Inflammatory macrophage (primary cell): ENCODE data around the gene ACBD6.

Source experiments
- DNase-seq, 2 donors: peaks; one replicate each; pipeline ENCODE4 v3.0.0-alpha.2; 2020 to 2022

The ACBD6 gene

DNA sequence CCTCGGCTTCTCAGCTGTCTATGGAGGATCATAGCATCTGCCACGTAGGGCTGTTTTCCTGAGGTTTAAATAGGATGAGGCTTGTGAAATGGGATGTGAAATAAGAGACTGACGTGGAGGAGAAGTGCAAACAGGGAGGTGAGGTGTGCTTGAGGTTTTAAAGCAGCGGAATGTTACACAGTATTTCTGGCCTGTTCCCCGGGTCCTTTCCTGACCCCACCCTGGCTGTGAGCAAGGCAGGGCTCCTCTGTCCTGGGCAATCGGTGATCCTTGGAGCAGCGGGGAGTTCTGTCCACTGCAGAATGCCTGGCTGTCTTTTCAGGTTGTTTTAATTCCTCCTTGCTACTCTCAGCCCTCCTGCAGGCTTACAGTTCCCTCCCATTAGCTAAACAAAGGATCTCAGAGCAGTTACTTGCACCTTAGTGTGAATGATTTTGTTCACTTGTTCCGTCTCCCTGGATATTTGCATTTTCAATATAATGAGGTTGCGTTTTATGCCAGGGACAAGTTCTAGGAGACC is 233.8 kb downstream of the ACBD6 start:
- no peak for DNase-seq

DNA sequence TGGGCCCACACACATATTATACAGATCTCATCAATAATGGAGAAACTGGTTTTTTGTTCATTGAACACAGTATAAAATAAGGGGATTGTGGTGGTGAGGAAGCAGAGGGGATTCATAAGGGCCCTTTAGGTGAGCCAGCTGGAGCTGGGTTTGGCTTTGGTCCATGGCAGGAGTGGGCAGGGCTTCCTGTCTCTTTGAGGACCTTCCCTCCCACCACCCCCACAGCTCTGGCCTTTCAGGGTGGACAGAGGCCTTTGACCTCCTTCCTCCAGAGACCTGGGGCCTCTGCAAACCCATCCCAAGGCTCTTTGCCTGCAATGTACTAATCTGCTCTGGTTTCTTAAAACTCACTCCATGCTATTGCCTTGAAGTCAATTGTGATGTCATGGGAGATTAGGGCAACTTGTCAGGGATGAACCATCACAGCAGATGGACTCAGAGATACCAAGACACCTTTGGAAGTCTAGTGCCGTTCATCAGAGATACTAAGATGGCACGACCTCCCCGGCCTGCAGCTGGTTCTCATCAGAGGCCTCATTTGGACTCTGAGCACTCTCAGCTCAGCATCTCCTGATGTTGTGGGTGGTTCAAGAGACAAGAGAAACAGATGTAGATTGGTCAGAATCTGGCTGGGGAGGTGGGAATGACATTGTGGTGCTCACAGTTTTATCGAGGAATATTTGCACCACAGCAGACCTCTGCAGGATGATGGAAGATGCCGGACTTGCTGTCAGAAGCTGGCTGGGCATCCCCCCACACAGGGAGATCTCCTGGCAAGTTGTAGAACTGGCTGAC is 234.4 kb downstream of the ACBD6 start:
- DNase-seq, result peak in 1 of 2 donors; percentile 44

DNA sequence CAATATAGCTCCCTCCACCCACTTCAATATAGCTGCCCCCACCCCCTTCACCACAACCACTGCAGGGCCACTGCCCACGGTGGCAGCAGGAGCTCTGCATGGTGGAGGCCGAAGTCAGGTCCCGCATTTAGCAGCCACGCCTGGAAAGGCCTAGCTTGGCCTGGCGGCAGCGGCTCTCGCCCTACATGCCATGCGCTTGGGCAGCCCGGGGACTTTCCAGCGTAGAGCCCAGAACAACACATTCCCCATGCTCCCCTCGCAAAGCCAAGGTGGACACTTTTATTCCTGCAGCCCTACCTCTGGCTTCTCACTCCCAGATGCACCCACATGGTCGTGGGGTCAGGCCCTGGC is 235.2 kb downstream of the ACBD6 start:
- DNase-seq, result no peak

DNA sequence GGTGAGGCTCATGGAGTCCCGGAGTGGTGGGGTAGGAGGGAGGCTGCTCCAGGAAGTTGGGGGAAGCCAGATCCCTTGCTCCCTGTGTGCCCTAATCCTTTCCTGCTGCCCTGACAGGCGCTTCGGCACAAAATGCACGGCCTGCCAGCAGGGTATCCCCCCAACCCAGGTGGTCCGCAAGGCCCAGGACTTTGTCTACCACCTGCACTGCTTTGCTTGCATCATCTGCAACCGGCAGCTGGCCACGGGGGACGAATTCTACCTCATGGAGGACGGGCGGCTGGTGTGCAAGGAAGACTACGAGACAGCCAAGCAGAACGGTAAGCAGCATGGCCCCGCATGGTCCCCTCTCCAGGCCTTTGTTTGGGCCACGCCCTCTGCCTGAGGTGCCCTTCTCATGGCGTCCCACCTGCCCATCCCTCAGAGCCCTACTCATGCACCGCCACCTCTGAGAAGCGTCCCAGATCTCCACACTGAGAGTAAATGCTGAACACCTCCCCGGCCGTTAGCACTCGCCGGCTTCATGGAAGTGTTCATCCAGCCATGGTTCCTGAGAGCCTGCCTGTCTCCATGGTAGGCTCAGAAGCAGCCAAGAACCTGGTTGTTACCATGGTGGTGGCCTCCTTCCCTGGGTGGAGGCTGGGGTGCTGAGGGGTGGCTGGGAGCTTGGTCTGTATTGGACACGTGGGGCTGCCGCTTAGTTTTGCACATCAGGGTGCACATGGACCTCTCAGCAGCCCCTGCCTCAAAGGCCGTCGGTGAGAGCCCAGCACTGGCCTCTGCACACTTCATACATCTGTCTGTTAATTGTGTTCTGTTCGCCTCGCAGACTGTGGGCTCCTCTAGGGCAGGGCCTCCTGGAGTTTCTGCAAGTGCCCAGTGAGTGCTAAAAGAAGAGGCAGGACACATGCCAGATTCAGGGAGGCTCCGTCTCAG is 235.8 kb downstream of the ACBD6 start:
- DNase-seq, result no peak

DNA sequence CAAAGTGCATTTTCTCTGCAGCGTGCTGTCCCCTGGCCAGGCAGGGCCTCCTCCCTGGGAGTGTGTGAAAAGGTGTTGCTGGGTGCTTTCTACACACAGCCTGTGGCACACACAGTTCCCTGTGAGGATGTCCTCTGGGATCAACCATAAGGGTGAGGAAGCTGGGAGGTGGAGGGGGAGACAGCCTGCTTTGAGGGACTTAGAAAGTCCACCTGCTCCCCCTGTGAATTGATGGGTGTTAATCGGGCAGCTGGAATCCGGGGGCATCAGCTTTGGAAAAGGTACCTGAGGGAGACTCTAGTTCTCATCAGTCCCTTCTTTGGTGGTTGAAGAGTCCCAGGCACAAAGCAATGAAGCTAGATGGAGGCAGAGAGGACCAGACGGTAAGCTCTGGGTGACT is 236.5 kb downstream of the ACBD6 start:
- no peak for DNase-seq

DNA sequence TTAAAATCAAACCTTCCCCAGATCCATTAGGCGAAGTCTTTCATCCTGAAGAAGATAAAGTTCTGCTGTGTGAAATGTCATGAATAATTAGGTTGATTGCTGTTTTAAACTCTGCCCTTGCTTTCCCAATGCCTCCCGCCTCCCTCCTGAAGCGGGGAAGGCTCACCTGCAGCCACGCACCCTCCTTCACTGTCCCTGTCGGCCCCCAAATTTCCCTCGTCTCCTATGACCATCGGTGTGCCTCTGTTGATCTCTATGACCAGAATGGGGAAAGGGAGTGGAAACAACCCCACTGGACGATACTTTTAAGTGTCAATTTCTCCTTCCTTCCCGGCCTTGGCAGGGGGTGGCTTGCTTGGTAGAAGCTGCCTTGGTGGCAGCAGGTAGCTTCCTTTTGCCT is 237.2 kb downstream of the ACBD6 start:
- no peak for DNase-seq

DNA sequence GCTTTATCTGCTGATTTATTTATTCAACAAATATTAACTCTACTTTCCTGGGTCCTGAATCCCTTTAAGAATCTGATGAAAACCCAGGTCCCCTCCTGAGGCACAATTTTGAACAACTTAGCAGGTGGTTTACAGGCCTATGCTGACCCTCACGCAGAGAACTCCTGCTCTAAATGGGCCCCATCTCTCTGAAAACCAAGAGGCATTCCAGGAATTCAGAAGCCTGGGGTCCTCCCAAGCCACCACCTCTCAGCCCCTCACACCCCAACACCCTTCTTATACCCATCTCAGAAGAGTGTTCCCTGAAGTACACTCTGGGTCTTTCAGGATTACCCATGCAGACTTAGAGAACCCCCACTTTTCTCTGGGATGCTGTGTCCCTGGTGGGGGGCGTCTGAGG is 237.8 kb downstream of the ACBD6 start:
- no peak for DNase-seq

DNA sequence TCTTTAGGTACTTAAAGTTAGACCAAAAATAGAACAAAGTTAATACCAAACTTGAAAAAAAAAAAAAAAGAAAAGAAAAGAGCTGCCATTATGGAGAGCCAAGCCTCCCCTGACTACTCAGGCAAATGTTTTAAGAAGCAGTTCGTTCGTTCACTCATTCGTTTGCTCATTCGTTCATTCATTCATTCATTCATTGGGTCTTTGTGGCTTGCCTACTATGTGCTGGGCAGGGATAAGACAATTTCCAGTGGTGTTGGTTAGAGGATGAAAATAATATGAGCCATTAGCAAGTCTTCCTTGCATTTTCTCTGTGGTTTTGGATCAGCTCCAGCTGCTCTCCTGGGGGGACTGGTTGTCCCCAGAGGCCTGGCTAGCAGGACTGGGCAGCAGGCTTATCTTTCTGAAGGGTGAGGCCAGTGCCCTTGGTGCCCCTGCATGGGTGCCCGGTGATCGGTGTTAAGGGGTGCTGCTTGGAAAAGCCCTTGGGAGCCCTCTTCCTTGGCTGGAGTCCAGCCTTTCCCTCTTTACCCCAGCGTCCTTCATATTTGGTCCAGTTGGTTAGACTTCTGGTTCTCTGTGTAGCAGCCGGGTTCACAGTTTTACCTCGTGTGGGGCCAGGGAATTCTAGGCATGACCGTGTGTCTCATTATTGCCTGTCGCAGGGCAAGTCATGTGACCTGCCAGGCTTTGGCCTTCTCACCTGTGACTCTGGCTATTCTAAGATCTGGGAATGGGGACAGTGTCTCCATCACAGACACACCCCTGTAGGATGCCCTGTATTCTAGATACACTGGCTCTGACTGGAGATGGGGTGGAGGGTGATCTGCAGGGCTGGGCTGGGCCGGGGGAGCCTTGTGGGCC is 239.5 kb downstream of the ACBD6 start:
- no peak for DNase-seq

DNA sequence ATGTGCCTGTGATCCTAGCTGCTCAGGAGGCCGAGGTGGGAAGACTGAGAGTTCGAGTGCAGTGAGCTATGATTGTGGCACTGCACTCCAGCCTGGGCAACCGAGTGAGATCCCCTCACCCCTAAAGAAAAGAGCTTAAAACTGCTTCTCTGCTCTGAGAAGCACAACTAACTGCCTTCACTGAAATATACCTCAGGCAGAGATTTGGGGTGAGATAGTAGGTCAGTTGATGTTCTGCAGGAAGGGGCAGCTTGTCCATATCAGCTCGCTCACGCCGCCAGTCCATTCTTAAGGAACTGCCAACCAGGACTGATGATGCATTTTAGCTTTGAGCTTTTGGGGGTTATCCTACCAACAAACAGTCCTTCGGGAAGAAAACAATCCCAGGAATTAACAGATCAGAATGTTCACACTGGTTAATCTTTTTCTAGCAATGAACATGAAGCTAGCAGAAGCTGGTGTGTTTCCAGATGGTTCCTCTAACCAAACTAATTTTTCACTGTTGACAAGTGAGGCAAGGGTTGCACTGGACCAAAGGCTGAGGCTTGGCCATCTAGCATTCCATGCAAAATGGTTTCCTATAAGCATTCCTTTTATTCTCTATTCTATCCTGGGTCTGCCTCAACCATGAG is 240.7 kb downstream of the ACBD6 start:
- DNase-seq, result no peak

DNA sequence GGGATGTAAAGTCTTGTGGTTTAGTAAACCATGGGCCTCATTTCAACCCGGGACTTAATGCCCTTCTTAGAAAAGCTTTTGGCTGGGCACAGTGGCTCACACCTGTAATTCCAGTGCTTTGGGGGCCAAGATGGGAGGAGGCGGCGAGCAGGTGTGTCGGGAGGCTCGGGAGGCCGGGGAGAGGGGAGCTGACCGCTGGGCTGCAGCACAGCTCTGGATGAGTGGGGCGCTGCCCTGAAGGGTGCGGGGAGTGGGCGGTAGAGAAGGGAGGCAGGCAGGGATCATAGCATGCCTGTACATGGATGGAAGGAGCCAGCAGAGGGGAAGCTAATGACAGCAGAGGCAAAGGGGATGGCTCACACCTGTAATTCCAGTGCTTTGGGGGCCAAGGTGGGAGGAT is 241.3 kb downstream of the ACBD6 start:
- no peak for DNase-seq

DNA sequence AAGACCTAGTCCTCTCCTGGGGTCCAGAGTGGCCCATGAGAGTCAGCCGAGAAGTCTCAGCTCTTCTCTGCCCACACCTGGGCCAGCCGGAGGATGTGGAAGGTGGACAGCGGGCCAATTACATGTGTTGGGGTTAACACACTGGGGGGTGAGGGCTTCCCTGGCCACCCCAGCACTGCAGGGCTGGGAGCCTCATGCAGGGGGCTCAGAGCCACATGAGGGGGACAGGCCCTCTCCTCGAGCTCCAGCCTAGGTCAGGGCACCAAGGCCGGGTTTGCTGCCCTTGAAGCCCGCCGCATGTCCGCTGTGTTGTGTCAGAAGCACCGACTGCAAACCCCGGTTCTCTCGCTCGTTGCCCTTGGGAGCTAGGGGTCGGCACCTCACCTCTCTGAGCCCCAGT is 241.8 kb downstream of the ACBD6 start:
- no peak for DNase-seq

DNA sequence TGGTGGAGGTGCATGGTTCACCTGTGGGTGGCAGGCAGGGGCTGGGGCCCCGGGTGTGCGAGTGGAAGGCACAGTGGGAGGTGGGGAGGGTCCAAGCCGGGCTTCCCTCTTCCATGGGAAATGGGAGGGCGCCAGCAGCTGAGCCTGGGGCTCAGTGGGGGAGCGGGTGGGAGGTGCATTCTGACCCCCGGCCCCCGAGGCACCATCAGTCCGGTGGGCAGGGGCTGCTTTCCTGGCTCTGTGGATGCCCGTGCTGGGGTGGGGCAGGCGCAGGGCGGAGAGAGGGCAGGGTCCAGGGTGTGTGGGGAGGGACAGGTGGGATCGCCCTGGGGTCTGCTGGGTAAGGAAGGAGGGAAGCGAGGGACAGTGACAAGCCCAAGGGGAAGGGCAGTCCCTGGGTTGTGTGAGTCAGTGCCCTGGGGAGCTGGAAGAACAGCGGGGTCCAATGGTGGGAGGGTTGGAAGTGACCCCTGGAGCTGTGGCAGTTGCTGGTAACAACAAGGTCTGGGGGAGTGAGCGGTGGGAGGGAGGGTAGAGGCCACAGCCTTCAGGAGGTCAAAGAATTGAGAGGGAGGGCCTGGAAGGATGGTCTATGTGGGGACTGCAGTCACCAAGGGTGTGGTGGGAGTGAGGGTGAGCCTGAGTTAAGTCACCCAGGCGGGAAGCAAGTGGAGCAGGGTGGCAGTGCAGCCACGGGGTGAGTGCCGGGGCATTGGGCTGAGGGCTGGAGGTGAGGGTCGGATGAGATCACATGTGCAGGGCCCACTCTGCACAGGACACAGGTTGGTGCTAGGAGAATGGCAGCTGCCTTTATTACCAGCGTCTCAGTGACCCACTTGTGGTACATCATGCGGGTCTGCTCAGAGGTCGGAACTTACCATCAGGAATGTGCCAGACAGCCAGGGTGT is 242.7 kb downstream of the ACBD6 start:
- no peak for DNase-seq

DNA sequence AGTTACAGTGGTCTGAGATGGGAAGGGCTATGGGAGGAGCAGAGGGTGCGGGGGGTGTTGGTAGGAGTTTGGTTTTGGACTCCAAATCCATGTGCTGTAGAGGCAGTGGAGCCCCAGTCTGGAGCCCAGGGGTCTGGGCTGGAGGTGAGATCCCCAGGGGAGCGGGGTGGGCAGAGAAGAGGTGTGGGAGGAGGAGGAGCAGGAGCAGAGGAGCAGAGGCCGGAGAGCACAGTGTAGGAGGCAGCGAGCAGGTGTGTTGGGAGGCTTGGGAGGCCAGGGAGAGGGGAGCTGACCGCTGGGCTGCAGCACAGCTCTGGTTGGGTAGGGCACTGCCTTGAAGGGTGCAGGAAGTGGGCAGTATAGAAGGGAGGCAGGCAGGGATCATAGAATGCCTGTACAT is 243.4 kb downstream of the ACBD6 start:
- no peak for DNase-seq

DNA sequence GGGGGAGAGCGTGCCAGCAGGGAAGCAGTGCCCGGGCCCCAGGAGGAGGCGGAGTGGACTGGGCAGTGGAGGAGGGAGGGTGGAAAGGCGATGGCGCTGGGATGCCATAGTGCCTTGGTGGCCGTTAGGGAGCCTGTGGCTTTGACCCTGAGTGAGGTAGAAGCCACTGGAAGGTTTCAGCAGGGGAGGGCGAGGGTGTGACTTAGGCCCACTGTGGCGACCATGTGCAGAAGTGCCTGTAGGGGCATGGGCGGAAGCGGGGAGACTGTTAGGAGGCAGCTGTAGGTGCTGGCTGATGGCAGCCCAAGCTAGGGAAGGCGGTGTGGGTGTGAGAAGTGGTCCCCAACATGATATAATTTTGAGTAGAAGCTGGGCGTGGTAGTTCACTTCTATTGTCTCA is 244.1 kb downstream of the ACBD6 start:
- DNase-seq, result no peak

DNA sequence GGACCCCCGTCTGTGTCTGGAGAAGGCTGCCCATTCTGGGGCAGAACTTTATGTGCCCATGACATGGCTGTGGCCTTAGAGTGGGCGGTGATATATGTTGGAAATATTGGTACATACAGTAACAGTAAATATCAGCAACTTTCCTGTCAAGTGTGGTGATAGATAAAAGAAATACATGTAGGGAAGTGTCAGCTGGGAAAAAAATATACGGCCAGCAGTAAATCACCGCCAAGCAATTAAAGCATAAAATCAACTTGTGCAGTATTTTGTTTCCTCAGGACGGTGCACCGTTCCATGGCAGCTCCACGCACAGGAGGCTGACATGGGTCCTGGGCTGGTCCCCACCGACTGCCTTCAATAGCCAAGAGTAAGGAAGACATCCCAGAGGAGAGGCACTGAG is 244.9 kb downstream of the ACBD6 start:
- no peak for DNase-seq

DNA sequence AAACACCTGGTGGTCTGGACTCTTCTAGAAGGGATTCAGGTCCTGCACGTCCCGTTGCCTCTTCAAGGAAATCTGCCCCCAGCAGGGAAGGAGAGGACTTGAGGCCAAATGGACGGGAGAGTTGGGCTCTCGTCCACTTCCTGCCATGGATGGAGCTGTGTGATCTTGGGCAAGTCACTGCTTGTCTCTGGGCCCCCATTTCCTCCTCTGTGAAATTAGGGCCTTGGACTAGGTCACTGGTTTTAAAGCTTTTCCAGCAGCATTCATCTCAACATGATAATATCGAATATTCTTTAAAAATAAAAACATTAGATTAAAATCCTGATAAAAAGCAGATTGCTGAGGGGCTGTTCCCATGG is 245.4 kb downstream of the ACBD6 start:
- no peak for DNase-seq

DNA sequence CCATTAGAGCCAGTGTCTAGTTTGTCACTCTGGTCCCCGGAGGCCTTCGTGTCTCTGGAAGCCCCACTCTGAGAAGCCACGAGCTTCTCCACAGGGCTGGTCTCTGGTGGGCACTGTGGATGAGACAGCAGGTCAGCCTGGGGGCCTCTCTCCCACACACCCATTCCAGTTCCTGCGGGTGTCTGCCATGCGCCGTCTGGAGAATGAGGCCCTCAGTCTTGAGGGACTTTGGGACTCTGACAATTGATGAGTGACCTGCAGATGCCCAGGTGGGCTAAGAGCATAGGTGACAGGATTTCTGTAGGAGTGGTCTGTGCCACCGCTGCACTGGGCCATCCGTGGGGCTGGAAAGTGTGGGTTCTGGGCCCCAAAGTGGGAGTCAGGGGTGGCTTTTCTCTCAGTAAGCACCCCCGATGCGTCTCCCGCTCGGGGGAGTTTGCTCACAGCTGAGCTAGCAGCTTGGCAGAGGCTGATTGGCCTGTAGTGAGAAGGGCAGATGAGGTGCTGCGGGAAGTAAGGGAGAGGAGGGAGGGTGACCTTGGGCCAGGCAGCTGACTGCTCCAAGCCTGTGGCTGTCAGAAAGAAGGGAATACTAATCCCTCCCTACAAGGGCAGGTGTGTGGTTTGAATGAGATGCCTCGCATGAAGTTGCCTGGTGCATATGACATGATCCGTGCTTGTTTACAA is 245.9 kb downstream of the ACBD6 start:
- DNase-seq, result no peak

DNA sequence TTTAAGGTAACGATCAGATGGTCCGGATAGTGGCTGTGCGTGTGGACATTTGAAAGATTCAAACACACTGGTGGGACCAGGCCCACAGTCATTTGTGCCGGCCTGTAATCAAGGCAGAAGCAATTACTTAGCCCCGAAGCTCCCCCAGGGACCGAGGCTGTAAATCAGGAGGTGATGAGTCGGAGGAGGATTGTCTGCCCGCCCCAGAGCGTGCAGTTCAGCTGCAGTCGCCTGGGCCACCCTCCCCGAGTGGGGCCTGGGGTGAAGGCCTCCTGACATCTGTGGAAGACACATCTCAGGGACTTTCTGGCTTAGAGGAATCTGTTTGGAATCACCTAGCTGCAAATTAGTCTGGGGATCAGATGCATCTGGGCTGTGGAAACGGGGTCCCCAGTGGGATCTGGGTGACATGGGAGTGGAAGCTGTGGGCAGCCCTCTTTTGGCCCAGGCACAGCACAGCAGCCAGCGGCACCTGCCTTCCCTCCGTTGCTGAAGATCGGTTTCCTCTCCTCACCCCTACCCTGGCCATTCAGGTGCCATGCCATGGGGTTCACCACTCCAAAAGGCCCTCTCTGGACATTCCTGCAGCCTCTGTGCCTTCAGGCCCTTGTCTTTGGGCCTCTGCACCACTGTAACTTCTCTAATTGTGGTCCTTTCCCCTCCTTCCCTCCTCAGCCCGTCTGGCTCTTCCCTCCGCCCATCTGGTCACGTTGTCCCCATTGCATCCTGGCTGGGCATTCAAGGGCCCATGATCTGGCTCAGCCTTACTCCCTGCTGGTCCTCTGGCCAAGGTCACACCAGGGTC is 246.6 kb downstream of the ACBD6 start:
- no peak for DNase-seq

DNA sequence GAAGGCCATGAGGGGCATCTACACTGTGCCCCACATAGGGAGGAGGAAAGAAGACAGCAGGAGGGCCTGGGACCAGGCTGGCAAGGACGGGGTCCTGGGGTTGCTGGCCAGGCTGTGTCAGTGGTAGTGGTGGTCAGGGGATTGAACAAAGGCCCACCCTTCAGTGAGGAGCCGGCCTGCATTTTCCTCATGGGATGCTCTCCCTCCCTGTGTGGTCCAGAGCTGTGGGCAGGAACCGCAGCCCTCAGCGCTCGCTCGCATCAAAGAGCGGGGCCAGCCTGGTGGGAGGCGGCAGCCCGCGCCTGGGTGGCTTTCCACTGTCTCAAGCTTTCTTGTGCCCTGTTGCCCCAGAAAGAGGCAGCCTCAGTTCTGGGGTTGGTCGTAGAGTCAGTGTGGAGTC is 247.5 kb downstream of the ACBD6 start:
- no peak for DNase-seq

DNA sequence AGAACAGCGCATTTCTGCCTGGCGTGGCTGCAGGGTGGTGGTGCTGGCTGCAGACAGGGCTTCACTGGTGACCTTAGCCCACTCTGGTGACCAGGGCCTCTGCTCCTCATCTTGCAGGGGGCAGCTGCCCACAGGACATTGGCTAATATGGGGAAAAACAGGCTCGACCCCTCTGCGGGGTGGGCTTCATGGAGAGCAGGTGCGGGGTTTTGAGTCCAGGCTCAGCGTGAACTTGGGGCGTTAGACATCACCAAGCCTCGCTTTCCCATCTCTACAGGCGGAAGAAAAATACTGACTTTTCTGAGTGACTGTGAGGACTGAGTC is 247.9 kb downstream of the ACBD6 start:
- DNase-seq, result no peak
